H9 (cell line): ENCODE results near the gene PCSK6. TPM values are rescaled to one million over a fixed set of nuclear protein-coding genes. Genes with fewer than 3 reads are reported as not detected.

ENCODE experiments used
- DNase-seq: peaks from one replicate; pipeline ENCODE4 v3.0.0-alpha.2; 2017
- H2AFZ ChIP-seq: one replicate; pipeline ENCODE4 v1.6.1; 2013; ENCODE audit warnings: mild to moderate bottlenecking, low read length, control low read depth, moderate library complexity
- H2AK5ac ChIP-seq: 2 replicates; pipeline ENCODE4 v1.6.1; 2013; ENCODE audit warnings: low read length, control low read depth, mixed read lengths; ENCODE audit not compliant: insufficient read length
- H2BK120ac ChIP-seq: one replicate; pipeline ENCODE4 v1.6.1; 2013; ENCODE audit warnings: low read depth, mild to moderate bottlenecking, low read length, control low read depth, inconsistent platforms; ENCODE audit not compliant: poor library complexity, severe bottlenecking
- H2BK12ac ChIP-seq: 2 replicates; pipeline ENCODE4 v1.6.1; 2013; ENCODE audit warnings: low read length, control low read depth, mixed read lengths, low read depth; ENCODE audit not compliant: insufficient read length
- H2BK15ac ChIP-seq: 2 replicates; pipeline ENCODE4 v1.6.1; 2013; ENCODE audit warnings: low read depth, low read length, control low read depth
- H2BK20ac ChIP-seq: one replicate; pipeline ENCODE4 v1.6.1; 2013; ENCODE audit warnings: low read depth, mild to moderate bottlenecking, low read length, control low read depth, inconsistent platforms; ENCODE audit not compliant: poor library complexity, severe bottlenecking
- H2BK5ac ChIP-seq: 2 replicates; pipeline ENCODE4 v1.6.1; 2013; ENCODE audit warnings: low read length, control low read depth, mixed read lengths; ENCODE audit not compliant: insufficient read length
- H3K14ac ChIP-seq: 2 replicates; pipeline ENCODE4 v1.6.1; 2013; ENCODE audit warnings: low read length, control low read depth; ENCODE audit not compliant: insufficient read depth
- H3K18ac ChIP-seq: 2 replicates; pipeline ENCODE4 v1.6.1; 2013; ENCODE audit warnings: low read depth, mild to moderate bottlenecking, mixed read lengths, low read length, control low read depth; ENCODE audit not compliant: insufficient read length
- H3K23ac ChIP-seq: 2 replicates; pipeline ENCODE4 v1.6.1; 2013; ENCODE audit warnings: low read length, control low read depth, mixed read lengths, low read depth; ENCODE audit not compliant: insufficient read length
- H3K23me2 ChIP-seq: 2 replicates; pipeline ENCODE4 v1.6.1; 2013; ENCODE audit warnings: low read depth, mild to moderate bottlenecking, mixed read lengths, low read length, control low read depth; ENCODE audit not compliant: insufficient read length, poor library complexity, severe bottlenecking
- H3K27ac ChIP-seq: 2 replicates; pipeline ENCODE4 v1.5.1; 2013; ENCODE audit warnings: low read length, control low read depth, mixed read lengths, low read depth; ENCODE audit not compliant: insufficient read length
- H3K27me3 ChIP-seq: 2 replicates; pipeline ENCODE4 v1.6.1; 2013; ENCODE audit warnings: low read length, control low read depth, inconsistent platforms; ENCODE audit not compliant: insufficient read depth
- H3K4ac ChIP-seq: 2 replicates; pipeline ENCODE4 v1.6.1; 2013; ENCODE audit warnings: low read depth, mild to moderate bottlenecking, control low read depth, inconsistent platforms, low read length, moderate library complexity
- H3K4me1 ChIP-seq: 2 replicates; pipeline ENCODE4 v1.6.1; 2013; ENCODE audit warnings: low read length, control low read depth, inconsistent platforms; ENCODE audit not compliant: insufficient read depth
- H3K4me2 ChIP-seq: 2 replicates; pipeline ENCODE4 v1.6.1; 2013; ENCODE audit warnings: low read length, control low read depth, mixed read lengths; ENCODE audit not compliant: insufficient read length, insufficient read depth
- H3K56ac ChIP-seq: 2 replicates; pipeline ENCODE4 v1.6.1; 2013; ENCODE audit warnings: low read depth, mild to moderate bottlenecking, mixed read lengths, low read length, control low read depth; ENCODE audit not compliant: insufficient read length
- H3K79me1 ChIP-seq: 2 replicates; pipeline ENCODE4 v1.6.1; 2013; ENCODE audit warnings: low read depth, mild to moderate bottlenecking, moderate library complexity, low read length, control low read depth, inconsistent platforms; ENCODE audit not compliant: insufficient read depth, poor library complexity, severe bottlenecking
- H3K79me2 ChIP-seq: 2 replicates; pipeline ENCODE4 v1.6.1; 2013; ENCODE audit warnings: low read length, control low read depth, inconsistent platforms; ENCODE audit not compliant: insufficient read depth
- H3K9ac ChIP-seq: 2 replicates; pipeline ENCODE4 v1.6.1; 2013; ENCODE audit warnings: low read length, control low read depth, mixed read lengths; ENCODE audit not compliant: insufficient read length; ENCODE audit errors: extremely low read depth
- H3K9me3 ChIP-seq: one replicate; pipeline ENCODE4 v1.6.1; 2013; ENCODE audit warnings: low read depth, low read length, inconsistent platforms; ENCODE audit not compliant: control insufficient read depth
- H3T11ph ChIP-seq: one replicate; pipeline ENCODE4 v1.6.1; 2013; ENCODE audit warnings: mild to moderate bottlenecking, low read length, control low read depth, inconsistent platforms
- H4K20me1 ChIP-seq: one replicate; pipeline ENCODE4 v1.6.1; 2013; ENCODE audit not compliant: control insufficient read depth, insufficient read length, insufficient read depth
- H4K5ac ChIP-seq: 2 replicates; pipeline ENCODE4 v1.6.1; 2013; ENCODE audit warnings: low read depth, mild to moderate bottlenecking, mixed read lengths, low read length, control low read depth; ENCODE audit not compliant: insufficient read length
- H4K8ac ChIP-seq: replicated peaks from 2 replicates; pipeline ENCODE4 v1.6.1; 2013; ENCODE audit warnings: low read length, control low read depth, mixed read lengths, low read depth; ENCODE audit not compliant: insufficient read length
- H4K91ac ChIP-seq: 2 replicates; pipeline ENCODE4 v1.6.1; 2013; ENCODE audit warnings: low read depth, mild to moderate bottlenecking, moderate library complexity, mixed read lengths, low read length, control low read depth; ENCODE audit not compliant: insufficient read length
- H3K27ac Mint-ChIP-seq, 3 experiments: 2 replicates in 2 of 3; 3 replicates in 1 of 3; pipeline ENCODE4 v1.8.0; 2020 to 2021; ENCODE audit warnings: mixed read lengths in 3 of 3, mild to moderate bottlenecking in 1 of 3, moderate library complexity in 1 of 3
- H3K27me3 Mint-ChIP-seq: 2 replicates; pipeline ENCODE4 v1.8.0; 2021; ENCODE audit warnings: low read depth, mild to moderate bottlenecking, moderate library complexity, mixed read lengths
- H3K36me3 Mint-ChIP-seq, 3 experiments: 2 replicates in 2 of 3; 3 replicates in 1 of 3; pipeline ENCODE4 v1.8.0; 2020 to 2021; ENCODE audit warnings: low read depth in 3 of 3, mixed read lengths in 3 of 3; ENCODE audit not compliant: insufficient read depth in 1 of 3
- H3K4me1 Mint-ChIP-seq, 2 experiments: 2 replicates each; pipeline ENCODE4 v1.8.0; 2020; ENCODE audit warnings: mixed read lengths in 2 of 2
- H3K4me3 Mint-ChIP-seq, 2 experiments: 2 replicates in 1 of 2; 3 replicates in 1 of 2; pipeline ENCODE4 v1.8.0; 2020 to 2021; ENCODE audit warnings: mild to moderate bottlenecking in 2 of 2, mixed read lengths in 2 of 2, moderate library complexity in 1 of 2
- H3K9me3 Mint-ChIP-seq, 2 experiments: 2 replicates in 1 of 2; 3 replicates in 1 of 2; pipeline ENCODE4 v1.8.0; 2020; ENCODE audit warnings: mild to moderate bottlenecking in 2 of 2, mixed read lengths in 2 of 2, moderate library complexity in 1 of 2
- CTCF ChIP-seq: fragments of 200-600 bp; sonication (generic); conservative IDR thresholded peaks from 3 replicates; pipeline ENCODE4 v1.8.0; 2021; ENCODE audit warnings: antibody characterized with exemption, mild to moderate bottlenecking
- WGBS: extraction: QIAGEN DNeasy Blood & Tissue Kit; methylation state at CpG from one replicate; pipeline ENCODE4 v1.1.7; 2013; ENCODE audit warnings: missing lambda C conversion rate, low lambda C conversion rate, mixed read lengths; ENCODE audit not compliant: insufficient read length; ENCODE audit errors: extremely low coverage; 5-methylcytosine and 5-hydroxymethylcytosine counted together
- total RNA-seq: library from RNA; stranded (reverse); gene quantifications from 2 replicates; pipeline ENCODE4 v1.2.1, GENCODE V29; 2021

The PCSK6 gene
- total RNA-seq, 1 experiment from 2014 or later: 4.0 TPM

DNA sequence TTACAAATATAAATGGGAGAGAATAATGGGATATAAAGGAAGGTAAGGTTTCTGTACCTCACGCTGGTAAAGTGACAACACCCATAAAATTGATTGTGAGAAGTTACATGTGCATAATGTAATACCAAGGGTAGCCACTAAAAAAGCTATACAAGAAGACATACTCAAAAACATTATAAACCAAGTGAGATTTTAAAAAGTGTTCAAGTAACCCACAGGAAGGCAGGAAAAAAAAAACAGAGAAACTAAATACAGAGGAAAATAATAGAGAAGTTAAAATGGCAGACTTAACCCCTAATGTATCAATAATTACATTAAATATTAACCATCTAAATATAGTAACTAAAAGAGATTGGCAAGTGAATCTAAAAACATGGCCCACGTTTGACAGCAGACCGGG is 76.3 kb downstream of the PCSK6 start:
- Histone ChIP-seq H3K27ac (no peak overlapping the region), H3K23me2 (no peaks in the 10 kb centered on the region), H2BK120ac (no peak overlapping the region), H3K79me2 (no peaks in the 10 kb centered on the region), H2AK5ac (no peak overlapping the region), H4K91ac (no peak overlapping the region), H3K18ac (no peak overlapping the region), H3K27me3 (no peaks in the 10 kb centered on the region), H2BK12ac (no peak overlapping the region), H2BK15ac (no peak overlapping the region), H2AFZ (no peak overlapping the region), H3K14ac (no peak overlapping the region), H3K4ac (no peak overlapping the region), H2BK20ac (no peak overlapping the region), H4K20me1 (no peaks in the 10 kb centered on the region), H3K4me1 (no peaks in the 10 kb centered on the region), H4K8ac (no peak overlapping the region), H3K23ac (no peak overlapping the region), H4K5ac (no peak overlapping the region), H3K79me1 (no peaks in the 10 kb centered on the region), H3K9me3 (no peaks in the 10 kb centered on the region), H3K4me2 (no peak overlapping the region), H3K9ac (no peak overlapping the region), H3T11ph (no peak overlapping the region), H2BK5ac (no peak overlapping the region), H3K56ac (no peak overlapping the region)
- Mint-ChIP-seq H3K4me3 (no peak overlapping the region), H3K27ac (no peak overlapping the region), H3K4me1 (peaks cover 10 to 17% of the 10 kb centered on the region in 2 experiments), H3K9me3 (peaks cover 6 to 9% of the 10 kb centered on the region in 2 experiments; a peak in 4 of 5 replicates), H3K36me3 (peaks cover 0 to 8% (median 5%) of the 10 kb centered on the region in 3 experiments; a peak in 2 of 7 replicates), H3K27me3 (peaks cover 5% of the 10 kb centered on the region)
- WGBS: no CpG with 5 or more reads among the region's 3 CpGs
- peak; percentile 29; the same call in 2 of the 3 replicates for TF ChIP-seq CTCF
- DNase-seq: no peak
